Stomach (tissue), 9 donors: Measurements from ENCODE around the gene STX1B. TPM values are rescaled to one million over a fixed set of nuclear protein-coding genes. Genes with fewer than 3 reads are reported as not detected.

Experiments used
- DNase-seq, 2 donors: peaks; one replicate each; pipeline versions ENCODE4 v3.0.0 to v3.0.0-alpha.2; 2013 to 2019
- H3K27ac ChIP-seq, 5 donors: fragments of 200-600 bp in 4 of 5; sonication (generic) in 4 of 5; one replicate each; pipeline ENCODE4 v1.5.1; 2013 to 2019; ENCODE audit warnings: mild to moderate bottlenecking in 1 of 5, moderate library complexity in 1 of 5
- H3K27me3 ChIP-seq, 3 donors: fragments of 200-600 bp; sonication (generic); one replicate each; pipeline ENCODE4 v1.5.1; 2017 to 2019; ENCODE audit warnings: mixed run types in 1 of 3
- H3K36me3 ChIP-seq, 4 donors: fragments of 200-600 bp; sonication (generic); 1 replicate in 3 of 4; 2 replicates in 1 of 4; pipeline ENCODE4 v1.5.1; 2016 to 2019
- H3K4me1 ChIP-seq, 4 donors: fragments of 200-600 bp; sonication (generic); one replicate each; pipeline ENCODE4 v1.5.1; 2016 to 2019
- H3K4me3 ChIP-seq, 4 donors: fragments of 200-600 bp; sonication (generic) in 3 of 4; one replicate each; pipeline ENCODE4 v1.5.1; 2016 to 2019; ENCODE audit warnings: mild to moderate bottlenecking in 1 of 4
- H3K9me3 ChIP-seq, 4 donors: fragments of 200-600 bp; sonication (generic); one replicate each; pipeline ENCODE4 v1.5.1; 2016 to 2019
- EP300 ChIP-seq: sonication (generic); formaldehyde crosslinking; IDR thresholded peaks from one replicate; pipeline ENCODE4 v1.6.1; 2017; ENCODE audit warnings: antibody characterized with exemption
- POLR2A ChIP-seq, 4 donors: fragments of 450-650 bp; IDR thresholded peaks; one replicate each; pipeline ENCODE4 v1.6.1; 2016; ENCODE audit warnings: antibody characterized with exemption in 4 of 4, control low read depth in 2 of 4, mild to moderate bottlenecking in 1 of 4, moderate library complexity in 1 of 4
- POLR2AphosphoS5 ChIP-seq, 3 donors: sonication (generic); formaldehyde crosslinking; IDR thresholded peaks; one replicate each; pipeline ENCODE4 v1.6.1; 2016; ENCODE audit warnings: antibody characterized with exemption in 3 of 3
- WGBS, 5 donors: extraction: QIAGEN DNeasy Blood & Tissue Kit in 3 of 5; methylation state at CpG; one replicate each; pipeline versions ENCODE4 v1.1.5 to v1.1.7; 2013 to 2018; 5-methylcytosine and 5-hydroxymethylcytosine counted together
- intact Hi-C: fragments of 100-400 bp; cut with DNase I; formaldehyde crosslinking; loops from one replicate; pipeline ENCODE4 v1.15.1; 2023; ENCODE audit warnings: low total_unique reads
- polyA plus RNA-seq, 3 donors: library from polyadenylated mRNA; stranded (reverse); fragments of 200-250 nt; gene quantifications; one replicate each; pipeline ENCODE4 v1.2.3, GENCODE V29; 2013
- total RNA-seq, 5 donors: library from RNA; depleted of rRNA; stranded (reverse); fragments of >200 nt; gene quantifications; one replicate each; pipeline versions ENCODE4 v1.1.0 to v1.2.3, GENCODE V29; 2014 to 2016
- TF ChIP-seq, protein P1 (sequence below), 7 experiments: fragments of 450-650 bp in 4 of 7; fragments of 200-600 bp in 3 of 7; sonication (generic) in 3 of 7; IDR thresholded peaks; one replicate each; pipeline ENCODE4 v1.5.1; 2016 to 2019; ENCODE audit warnings: antibody characterized with exemption in 7 of 7, control low read depth in 2 of 7, mild to moderate bottlenecking in 1 of 7
- donor health status: healthy with polysubstance abuse.
- donor health status: Bipolar disorder and iron deficiency.
- donor health status: healthy.

STX1B gene
- total and polyA plus RNA-seq, 8 donors, result 0.15 to 1.00 (median 0.66) TPM; not detected in 4

DNA sequence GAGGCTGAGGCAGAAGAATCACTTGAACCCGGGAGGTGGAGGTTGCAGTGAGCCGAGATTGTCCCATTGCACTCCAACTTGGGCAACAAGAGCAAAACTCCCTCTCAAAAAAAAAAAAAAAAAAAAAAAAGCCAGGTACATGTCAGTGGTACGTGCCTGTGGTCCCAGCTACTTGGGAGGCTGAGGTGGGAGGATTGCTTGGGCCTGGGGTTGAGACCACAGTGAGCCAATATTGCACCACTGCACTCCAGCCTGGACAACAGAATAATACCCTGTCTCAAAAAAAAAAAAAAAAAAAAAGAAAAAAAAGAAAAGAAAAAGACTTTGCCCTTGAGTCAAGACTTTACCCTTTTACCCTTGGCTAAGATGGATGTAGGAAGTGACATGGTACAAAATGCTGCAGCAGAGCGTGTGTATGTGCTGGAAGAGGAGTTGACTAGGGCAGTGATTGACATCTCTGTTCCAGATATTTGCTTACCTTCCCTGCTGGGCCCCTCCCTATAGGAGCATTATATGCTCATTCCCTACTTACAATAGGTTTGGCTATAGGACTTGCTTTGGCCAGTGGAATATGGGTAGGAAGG, 33.6 kb upstream of the STX1B start:
- Histone ChIP-seq H3K27me3 (no peaks in the 10 kb centered on the region), H3K4me1 (peaks cover 0 to 7% (median 3%) of the 10 kb centered on the region in 4 donors), H3K36me3 (peaks cover 16 to 47% (median 45%) of the 10 kb centered on the region in 4 donors), H3K9me3 (no peaks in the 10 kb centered on the region), H3K27ac (no peak overlapping the region), H3K4me3 (no peak overlapping the region)
- WGBS, 5 donors, result 84 to 90% (median 86%) methylated on average over 4 of the region's 4 CpGs
- TF ChIP-seq EP300 (no peak), POLR2AphosphoS5 (IDR thresholded peaks at IDR 0.05) (no peak), POLR2A (IDR thresholded peaks at IDR 0.05) (no peak)
- TF ChIP-seq, protein P1, sequence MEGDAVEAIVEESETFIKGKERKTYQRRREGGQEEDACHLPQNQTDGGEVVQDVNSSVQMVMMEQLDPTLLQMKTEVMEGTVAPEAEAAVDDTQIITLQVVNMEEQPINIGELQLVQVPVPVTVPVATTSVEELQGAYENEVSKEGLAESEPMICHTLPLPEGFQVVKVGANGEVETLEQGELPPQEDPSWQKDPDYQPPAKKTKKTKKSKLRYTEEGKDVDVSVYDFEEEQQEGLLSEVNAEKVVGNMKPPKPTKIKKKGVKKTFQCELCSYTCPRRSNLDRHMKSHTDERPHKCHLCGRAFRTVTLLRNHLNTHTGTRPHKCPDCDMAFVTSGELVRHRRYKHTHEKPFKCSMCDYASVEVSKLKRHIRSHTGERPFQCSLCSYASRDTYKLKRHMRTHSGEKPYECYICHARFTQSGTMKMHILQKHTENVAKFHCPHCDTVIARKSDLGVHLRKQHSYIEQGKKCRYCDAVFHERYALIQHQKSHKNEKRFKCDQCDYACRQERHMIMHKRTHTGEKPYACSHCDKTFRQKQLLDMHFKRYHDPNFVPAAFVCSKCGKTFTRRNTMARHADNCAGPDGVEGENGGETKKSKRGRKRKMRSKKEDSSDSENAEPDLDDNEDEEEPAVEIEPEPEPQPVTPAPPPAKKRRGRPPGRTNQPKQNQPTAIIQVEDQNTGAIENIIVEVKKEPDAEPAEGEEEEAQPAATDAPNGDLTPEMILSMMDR (IDR thresholded peaks at IDR 0.05), result no peak
- no peak for DNase-seq
- intact Hi-C loops, result no loop called here

DNA sequence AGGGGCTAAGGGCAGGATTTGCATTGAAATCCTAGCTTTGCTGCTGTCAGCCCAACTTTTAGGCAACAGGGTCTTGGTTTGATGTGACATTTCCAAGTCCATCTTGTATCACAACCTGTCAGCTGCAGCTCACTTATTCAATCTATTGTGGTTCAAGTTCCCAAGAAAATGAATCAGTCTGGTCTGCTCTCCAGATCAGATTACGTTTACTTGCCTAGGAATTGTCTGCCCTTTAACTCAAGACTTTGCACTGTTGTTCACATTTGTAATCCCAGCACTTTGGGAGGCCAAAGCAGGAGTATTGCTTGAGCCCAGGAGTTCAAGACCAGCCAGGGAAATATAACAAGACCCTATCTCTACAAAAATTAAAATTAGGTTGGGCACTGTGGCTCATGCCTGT, 32.9 kb upstream of the STX1B start:
- no peaks in the 10 kb centered on the region for H3K9me3 ChIP-seq
- intact Hi-C loops, result no loop called here
- TF ChIP-seq EP300 (no peak), POLR2AphosphoS5 (IDR thresholded peaks at IDR 0.05) (no peak)
- TF ChIP-seq, protein P1 (IDR thresholded peaks at IDR 0.05), result no peak
- no peak overlapping the region for H3K27ac ChIP-seq
- no peak for DNase-seq
- H3K4me3 ChIP-seq, result no peak overlapping the region
- H3K27me3 ChIP-seq, result no peaks in the 10 kb centered on the region
- peaks cover 22 to 53% (median 51%) of the 10 kb centered on the region in 4 donors for H3K36me3 ChIP-seq
- H3K4me1 ChIP-seq, result peaks cover 0 to 7% (median 3%) of the 10 kb centered on the region in 4 donors
- WGBS, 5 donors, result 74 to 93% (median 88%) methylated on average over 1 of the region's 1 CpG

DNA sequence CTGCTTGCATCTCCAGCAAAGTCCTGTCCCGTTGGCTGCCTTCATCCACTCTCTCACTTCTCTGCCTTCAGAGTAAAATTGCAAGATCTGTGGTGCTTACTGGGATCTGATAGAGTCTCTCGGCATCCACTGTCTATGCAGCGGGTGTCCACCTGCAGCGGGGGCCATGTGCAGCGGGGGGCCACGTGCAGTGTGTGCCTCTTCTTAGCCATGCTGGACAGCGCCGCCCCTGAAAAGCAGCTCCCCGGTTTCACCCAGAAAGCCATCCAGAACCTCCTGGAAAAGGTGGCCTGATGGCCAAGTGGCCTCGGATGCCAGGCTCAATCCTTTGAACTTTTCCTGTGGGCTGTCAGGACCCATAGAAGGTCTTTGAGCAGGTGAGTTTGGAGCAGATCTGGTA, 32.4 kb upstream of the STX1B start:
- Histone ChIP-seq H3K36me3 (peaks cover 27 to 58% (median 56%) of the 10 kb centered on the region in 4 donors), H3K4me3 (no peak overlapping the region), H3K27ac (no peak overlapping the region), H3K9me3 (no peaks in the 10 kb centered on the region), H3K27me3 (no peaks in the 10 kb centered on the region), H3K4me1 (peaks cover 0 to 7% (median 3%) of the 10 kb centered on the region in 4 donors)
- DNase-seq, result no peak
- 87 to 92% (median 89%) methylated on average over 9 to 10 of the region's 10 CpGs for WGBS, 5 donors
- no peak for TF ChIP-seq POLR2A (IDR thresholded peaks at IDR 0.05)
- no peak for TF ChIP-seq POLR2AphosphoS5 (IDR thresholded peaks at IDR 0.05)
- TF ChIP-seq, protein P1 (IDR thresholded peaks at IDR 0.05), result no peak
- no peak for TF ChIP-seq EP300
- intact Hi-C loops, result no loop called here

DNA sequence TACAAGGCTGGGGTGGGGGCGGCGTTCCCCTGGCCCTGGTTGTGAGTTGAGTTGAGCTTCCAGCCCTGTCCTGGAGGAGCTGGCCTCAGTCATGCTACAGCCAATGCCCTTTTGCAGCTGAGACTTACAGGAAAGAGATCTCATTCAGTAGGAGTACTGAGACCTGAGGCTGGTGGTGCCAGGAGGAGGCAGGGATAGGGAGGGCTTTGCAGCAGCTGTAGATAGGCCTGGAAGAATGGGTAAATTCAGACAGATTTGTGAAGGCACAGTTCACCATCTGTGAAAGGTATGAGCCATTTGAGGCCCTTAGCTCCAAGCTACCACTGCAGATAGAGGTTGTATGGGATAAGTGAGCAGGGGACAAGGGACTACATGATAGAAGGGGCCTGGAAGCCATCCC, 28.6 kb upstream of the STX1B start:
- DNase-seq, result no peak
- intact Hi-C loops, result no loop called here
- WGBS, 5 donors, result 90 to 100% (median 99%) methylated on average over 2 of the region's 2 CpGs
- Histone ChIP-seq H3K27me3 (no peaks in the 10 kb centered on the region), H3K36me3 (peaks cover 41 to 90% (median 86%) of the 10 kb centered on the region in 4 donors), H3K27ac (no peak overlapping the region), H3K4me3 (no peak overlapping the region), H3K4me1 (peaks cover 5 to 37% (median 15%) of the 10 kb centered on the region in 4 donors), H3K9me3 (no peaks in the 10 kb centered on the region)
- TF ChIP-seq, protein P1 (IDR thresholded peaks at IDR 0.05), result no peak
- no peak for TF ChIP-seq POLR2AphosphoS5 (IDR thresholded peaks at IDR 0.05)
- no peak for TF ChIP-seq POLR2A (IDR thresholded peaks at IDR 0.05)
- no peak for TF ChIP-seq EP300
